HepG2 (cell line): ENCODE results near the gene CD19. TPM values are rescaled to one million over a fixed set of nuclear protein-coding genes. Genes with fewer than 3 reads are reported as not detected.

Experiments
- AGO1 ChIP-seq: fragments of 200-400 bp; formaldehyde crosslinking; IDR thresholded peaks from 2 replicates; pipeline ENCODE4 v1.6.1; 2017; ENCODE audit warnings: mild to moderate bottlenecking, low read depth, low read length, moderate library complexity; ENCODE audit not compliant: poor library complexity, severe bottlenecking
- BRCA1 ChIP-seq: sonication (generic); formaldehyde crosslinking; IDR thresholded peaks from 2 replicates; pipeline ENCODE4 v1.4.0; 2020; ENCODE audit warnings: missing genetic modification reagents
- CEBPB ChIP-seq: IDR thresholded peaks from 2 replicates; pipeline ENCODE4 v1.6.1; 2011; ENCODE audit warnings: low read depth, low read length, improper control_type of control experiment, borderline replicate concordance
- CHD4 ChIP-seq: fragments of 200-600 bp; sonication (generic); IDR thresholded peaks from 2 replicates; pipeline ENCODE4 v1.7.0; 2017; ENCODE audit warnings: mild to moderate bottlenecking, low read length, borderline replicate concordance
- HMG20B ChIP-seq: conservative IDR thresholded peaks from 2 replicates; pipeline ENCODE4 v1.6.1; 2016; ENCODE audit warnings: missing genetic modification reagents, missing compliant biosample characterization
- IKZF4 ChIP-seq: sonication (generic); formaldehyde crosslinking; IDR thresholded peaks from 2 replicates; pipeline ENCODE4 v1.5.1; 2020; ENCODE audit warnings: borderline replicate concordance, mild to moderate bottlenecking, low read depth, missing genetic modification reagents; ENCODE audit errors: not compliant biosample characterization
- MED1 ChIP-seq: sonication (generic); formaldehyde crosslinking; IDR thresholded peaks from 2 replicates; pipeline ENCODE4 v1.4.0; 2020; ENCODE audit warnings: missing genetic modification reagents
- MTA3 ChIP-seq: sonication (generic); formaldehyde crosslinking; IDR thresholded peaks from 2 replicates; pipeline ENCODE4 v1.4.0; 2020; ENCODE audit warnings: missing genetic modification reagents
- NCOA5 ChIP-seq: sonication (generic); formaldehyde crosslinking; IDR thresholded peaks from 2 replicates; pipeline ENCODE4 v1.4.0; 2020; ENCODE audit warnings: missing genetic modification reagents
- RELA ChIP-seq: sonication (generic); formaldehyde crosslinking; IDR thresholded peaks from 2 replicates; pipeline ENCODE4 v1.4.0; 2020; ENCODE audit warnings: missing genetic modification reagents
- SNAI1 ChIP-seq: sonication (generic); formaldehyde crosslinking; IDR thresholded peaks from 2 replicates; pipeline ENCODE4 v1.5.0; 2020; ENCODE audit warnings: mild to moderate bottlenecking, missing genetic modification reagents, borderline replicate concordance
- TEAD2 ChIP-seq: sonication (generic); formaldehyde crosslinking; IDR thresholded peaks from 2 replicates; pipeline ENCODE4 v1.9.0; 2021; ENCODE audit warnings: missing genetic modification reagents
- ZBTB43 ChIP-seq: sonication (generic); formaldehyde crosslinking; conservative IDR thresholded peaks from 2 replicates; pipeline ENCODE4 v1.4.0; 2020; ENCODE audit warnings: missing genetic modification reagents
- ZFP36L2 ChIP-seq: sonication (generic); formaldehyde crosslinking; IDR thresholded peaks from 2 replicates; pipeline ENCODE4 v1.4.0; 2020; ENCODE audit warnings: missing genetic modification reagents
- ZFP37 ChIP-seq: sonication (generic); formaldehyde crosslinking; IDR thresholded peaks from 2 replicates; pipeline ENCODE4 v1.4.0; 2020; ENCODE audit warnings: missing genetic modification reagents, borderline replicate concordance
- ZFP90 ChIP-seq: sonication (generic); formaldehyde crosslinking; IDR thresholded peaks from 2 replicates; pipeline ENCODE4 v1.8.0; 2022; ENCODE audit warnings: missing genetic modification reagents, mild to moderate bottlenecking, inconsistent platforms, borderline replicate concordance
- ZNF160 ChIP-seq: sonication (generic); formaldehyde crosslinking; IDR thresholded peaks from 2 replicates; pipeline ENCODE4 v1.8.0; 2022; ENCODE audit warnings: mild to moderate bottlenecking, inconsistent platforms, missing genetic modification reagents
- ZNF264 ChIP-seq: sonication (generic); formaldehyde crosslinking; IDR thresholded peaks from 2 replicates; pipeline ENCODE4 v1.4.0; 2020; ENCODE audit warnings: missing genetic modification reagents
- ZNF275 ChIP-seq: sonication (generic); formaldehyde crosslinking; IDR thresholded peaks from 2 replicates; pipeline ENCODE4 v1.8.0; 2022; ENCODE audit warnings: missing genetic modification reagents, mild to moderate bottlenecking, inconsistent platforms, borderline replicate concordance
- ZNF3 ChIP-seq: IDR thresholded peaks from 2 replicates; pipeline ENCODE4 v1.7.0; 2017; ENCODE audit warnings: inconsistent platforms
- ZNF546 ChIP-seq: sonication (generic); formaldehyde crosslinking; conservative IDR thresholded peaks from 2 replicates; pipeline ENCODE4 v1.8.1; 2023; ENCODE audit warnings: mild to moderate bottlenecking, missing genetic modification reagents
- ZNF552 ChIP-seq: sonication (generic); formaldehyde crosslinking; IDR thresholded peaks from 2 replicates; pipeline ENCODE4 v1.9.0; 2022; ENCODE audit warnings: missing genetic modification reagents, mild to moderate bottlenecking, borderline replicate concordance
- ZNF709 ChIP-seq: sonication (generic); formaldehyde crosslinking; IDR thresholded peaks from 2 replicates; pipeline ENCODE4 v1.5.0; 2020; ENCODE audit warnings: mild to moderate bottlenecking, missing genetic modification reagents
- ZNF770 ChIP-seq: sonication (generic); formaldehyde crosslinking; IDR thresholded peaks from 2 replicates; pipeline ENCODE4 v1.5.0; 2020; ENCODE audit warnings: mild to moderate bottlenecking, missing genetic modification reagents
- polyA plus RNA-seq, 8 experiments: library from polyadenylated mRNA; depleted of rRNA in 3 of 8; stranded (reverse) in 7 of 8; unstranded in 1 of 8; fragments of >200 nt; fragmentation: Illumina TruSeq in 4 of 8; extraction: Trizol in 4 of 8; gene quantifications; 2 replicates each; pipeline versions ENCODE4 v1.2.1 to v1.2.3, GENCODE V29; 2011 to 2016; ENCODE audit warnings: low read depth in 4 of 8, missing spikeins in 1 of 8, mixed read lengths in 1 of 8; ENCODE audit not compliant: insufficient read depth in 1 of 8
- total RNA-seq, 5 experiments: library from RNA; depleted of rRNA; stranded (reverse); fragments of >200 nt; fragmentation: Illumina TruSeq; extraction: Trizol; gene quantifications; 2 replicates each; pipeline ENCODE4 v1.2.3, GENCODE V29; 2016; ENCODE audit warnings: low read depth in 1 of 5

Gene CD19
- total and polyA plus RNA-seq, 2 of the 13 experiments (the other 11 are each of a cell fraction or from before 2014, with no cell fraction given) = 0.55 to 1.1 TPM

- TF ChIP-seq ZNF770 (CRISPR knock-in tag) (no peak), SNAI1 (no peak), ZNF264 (CRISPR knock-in tag) (peak; percentile 89), IKZF4 (no peak), HMG20B (CRISPR knock-in tag) (no peak), ZNF3 (CRISPR knock-in tag) (no peak; the same call in 1 of the 2 replicates), ZNF552 (CRISPR knock-in tag) (no peak), ZNF275 (CRISPR knock-in tag) (no peak), TEAD2 (CRISPR knock-in tag) (no peak), ZFP37 (CRISPR knock-in tag) (no peak), BRCA1 (no peak), ZFP36L2 (CRISPR knock-in tag) (no peak), AGO1 (no peak), ZNF546 (CRISPR knock-in tag) (no peak), ZFP90 (CRISPR knock-in tag) (no peak), ZNF160 (CRISPR knock-in tag) (no peak), MTA3 (CRISPR knock-in tag) (no peak), CEBPB (no peak), CHD4 (no peak), NCOA5 (CRISPR knock-in tag) (no peak), MED1 (peak; percentile 88), ZBTB43 (CRISPR knock-in tag) (peak; percentile 73; the same call in 1 of the 2 replicates), ZNF709 (CRISPR knock-in tag) (no peak), RELA (no peak)
Observed at GRCh38 chr16:28923652-28924398, 7.9 kb upstream of the CD19 start (continued).
